GM21367 (cell line): ENCODE measurements around the gene KIAA0753.
"Not testable (repeated sequence)": the region's sequence is repeated elsewhere in the genome, so short reads cannot be mapped to it uniquely, and the experiment has no call there.

Experiments
- ATAC-seq: cut with Tn5 transposase; IDR thresholded peaks from one replicate; pipeline ENCODE4 v1.9.1; 2021; ENCODE audit not compliant: unreplicated experiment

Gene KIAA0753

DNA sequence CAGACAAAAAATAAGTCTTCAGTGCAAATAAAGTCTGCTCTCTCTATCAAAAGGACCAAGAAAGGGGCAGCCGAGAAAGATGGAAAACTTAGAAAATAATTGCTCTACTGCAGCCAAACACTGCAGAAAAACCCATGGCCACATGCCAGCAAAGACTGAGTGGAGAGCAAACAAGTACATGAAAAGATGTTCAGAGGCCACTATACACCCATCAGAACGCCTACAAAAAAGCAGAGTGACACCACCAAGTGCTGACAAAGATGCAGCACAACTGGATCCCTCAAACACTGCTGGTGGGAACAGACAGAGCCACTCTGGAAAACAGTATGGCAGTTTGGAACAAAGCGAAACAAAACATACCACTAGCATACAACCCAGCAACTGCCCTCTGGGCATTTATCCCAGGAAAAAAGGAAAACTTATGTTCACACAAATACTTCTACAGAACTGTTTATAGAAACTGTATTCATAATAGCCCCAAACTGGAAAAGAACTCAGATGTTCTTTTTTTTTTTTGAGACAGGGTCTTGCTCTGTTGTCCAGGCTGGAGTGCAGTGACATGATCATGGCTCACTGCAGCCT lies 36.7 kb downstream of the KIAA0753 start:
- no peak for ATAC-seq

DNA sequence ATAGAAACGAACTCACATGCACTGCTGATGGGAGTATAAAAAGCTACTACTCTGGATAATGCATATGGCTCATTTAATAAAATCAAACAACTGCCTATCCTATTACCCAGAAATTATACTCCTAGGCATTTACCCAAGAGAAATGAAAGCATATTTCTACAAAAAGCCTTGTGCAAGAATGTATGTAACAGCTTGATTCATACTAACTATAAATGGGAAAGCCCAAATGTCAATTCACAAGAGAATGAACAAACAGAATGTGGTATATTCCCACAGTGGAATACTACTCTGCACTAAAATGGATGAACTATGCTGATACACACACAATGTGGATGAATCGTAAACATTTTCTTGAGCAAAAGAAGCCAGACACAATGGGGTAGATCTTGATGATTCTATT lies 38.4 kb downstream of the KIAA0753 start:
- no peak for ATAC-seq

DNA sequence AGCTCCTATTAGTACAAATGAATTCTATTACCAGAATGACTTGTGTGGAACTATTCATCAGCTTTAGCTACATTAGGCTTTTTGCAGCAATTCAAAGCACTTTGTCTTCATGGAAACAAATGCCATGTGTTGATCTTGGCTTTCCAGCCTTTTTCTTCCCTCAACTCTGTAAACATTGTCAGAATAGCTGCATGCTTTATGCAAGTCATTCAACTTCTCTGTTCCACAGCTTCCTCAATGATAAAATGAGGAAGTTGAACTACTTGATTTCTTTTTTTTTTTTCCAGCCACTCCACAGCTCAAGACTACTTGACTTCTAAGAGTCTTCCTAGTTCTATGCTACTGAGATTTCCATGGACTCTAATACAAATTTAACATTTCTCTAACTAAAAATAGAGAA lies 41.1 kb downstream of the KIAA0753 start:
- no peak for ATAC-seq

DNA sequence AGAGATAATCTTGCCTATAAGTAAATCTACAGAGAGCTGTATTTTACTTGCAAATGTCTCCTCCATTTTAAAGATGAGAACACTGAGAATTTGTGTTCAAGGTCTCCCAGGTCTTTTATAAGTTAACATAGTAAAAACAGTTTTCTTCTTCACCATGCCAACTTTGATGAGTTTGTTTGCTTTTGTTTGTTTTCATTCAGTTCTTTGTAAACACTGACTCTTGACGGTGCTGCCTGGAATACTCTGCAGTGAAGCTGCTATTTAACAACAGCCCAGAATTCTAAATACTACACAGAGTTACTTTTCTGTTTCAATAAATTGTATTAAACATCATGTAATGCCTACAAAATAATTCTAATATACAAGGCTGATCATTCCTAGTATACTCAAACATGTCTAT lies 42.8 kb downstream of the KIAA0753 start:
- ATAC-seq: no peak

DNA sequence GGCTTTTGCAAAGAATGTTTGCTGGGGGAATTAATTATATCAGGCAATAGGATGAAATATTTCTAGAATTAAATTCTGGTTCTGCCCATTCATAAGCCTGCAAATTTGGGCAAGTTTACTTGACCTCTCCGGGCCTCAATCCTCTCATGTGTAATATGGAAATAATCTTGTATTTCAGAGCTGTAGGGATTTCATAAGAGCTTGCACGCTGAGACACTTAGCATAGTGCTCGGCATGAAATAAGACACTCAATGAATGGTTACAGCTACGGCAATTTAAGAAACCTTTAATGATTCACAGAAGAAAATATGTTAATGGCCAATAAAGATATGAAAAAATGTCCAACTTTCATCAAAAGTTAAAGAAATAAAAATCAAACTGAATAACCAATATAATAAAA lies 43.6 kb downstream of the KIAA0753 start:
- ATAC-seq: no peak

DNA sequence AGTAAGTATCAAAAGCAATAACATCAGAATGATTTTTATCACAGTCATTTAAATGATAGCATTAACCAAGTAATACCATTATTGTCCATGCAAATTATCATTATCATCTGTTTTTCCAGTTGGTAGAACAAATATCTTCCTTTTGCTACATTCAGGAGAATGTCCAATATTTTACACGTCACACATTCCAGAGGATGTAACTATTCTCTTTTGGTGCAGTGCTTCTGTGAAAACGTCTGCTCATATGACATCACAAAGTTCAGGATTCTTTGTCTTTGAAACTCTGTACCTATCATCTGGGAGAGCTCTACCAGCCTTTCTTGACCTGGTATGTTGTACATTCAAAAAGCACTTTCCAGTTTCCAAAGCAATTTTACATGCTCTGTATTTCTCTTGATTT lies 44.0 kb downstream of the KIAA0753 start:
- no peak for ATAC-seq

DNA sequence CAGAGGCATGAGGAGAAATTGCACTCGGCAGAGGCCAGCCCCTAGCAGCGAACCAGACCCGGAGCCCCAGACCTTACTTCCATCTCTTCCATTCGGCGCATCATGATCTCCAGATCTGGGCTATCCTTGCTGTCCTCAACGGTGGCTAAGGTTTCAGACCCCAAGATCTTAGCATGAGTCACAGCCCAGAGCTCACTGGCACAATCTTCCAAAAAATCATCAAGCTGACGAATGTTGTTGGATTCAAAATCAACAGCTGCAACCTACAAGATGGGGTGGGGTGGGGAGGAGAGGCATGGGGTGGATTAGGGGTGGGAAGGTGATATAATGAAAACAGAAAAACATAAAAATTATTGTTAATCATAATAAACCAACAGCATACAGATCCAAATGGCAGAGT lies 44.4 kb downstream of the KIAA0753 start:
- no peak for ATAC-seq

DNA sequence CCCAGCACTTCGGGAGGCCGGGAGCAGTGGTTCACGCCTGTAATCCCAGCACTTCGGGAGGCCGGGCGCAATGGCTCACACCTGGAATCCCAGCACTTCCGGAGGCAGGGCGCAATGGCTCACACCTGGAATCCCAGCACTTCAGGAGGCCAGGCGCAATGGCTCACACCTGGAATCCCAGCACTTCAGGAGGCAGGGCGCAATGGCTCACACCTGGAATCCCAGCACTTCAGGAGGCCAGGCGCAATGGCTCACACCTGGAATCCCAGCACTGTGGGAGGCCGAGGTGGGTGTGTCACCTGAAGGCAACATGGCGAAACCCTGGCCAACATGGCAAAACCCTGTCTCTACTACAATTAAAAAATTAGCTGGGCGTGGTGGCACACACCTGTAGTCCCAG lies 47.1 kb downstream of the KIAA0753 start:
- not testable (repeated sequence) for ATAC-seq

DNA sequence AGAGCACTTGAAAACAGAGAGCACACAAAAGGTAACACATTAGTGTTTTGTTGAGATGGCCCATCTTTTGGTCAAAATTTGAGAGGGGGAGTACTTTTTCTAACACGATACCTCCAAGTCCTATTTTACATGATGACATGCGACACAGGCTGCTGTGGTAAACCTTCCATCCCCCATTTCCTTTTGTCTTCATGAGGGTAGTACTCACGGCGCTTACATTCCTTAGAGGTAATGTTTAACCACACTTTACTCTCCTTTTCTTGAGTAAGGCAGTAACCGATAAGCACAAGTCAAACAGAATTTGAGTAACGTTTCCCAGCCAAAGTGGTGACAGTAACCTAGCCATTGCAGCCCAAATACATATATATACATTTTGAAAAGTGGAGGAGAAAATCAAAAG lies 48.3 kb downstream of the KIAA0753 start:
- no peak for ATAC-seq

DNA sequence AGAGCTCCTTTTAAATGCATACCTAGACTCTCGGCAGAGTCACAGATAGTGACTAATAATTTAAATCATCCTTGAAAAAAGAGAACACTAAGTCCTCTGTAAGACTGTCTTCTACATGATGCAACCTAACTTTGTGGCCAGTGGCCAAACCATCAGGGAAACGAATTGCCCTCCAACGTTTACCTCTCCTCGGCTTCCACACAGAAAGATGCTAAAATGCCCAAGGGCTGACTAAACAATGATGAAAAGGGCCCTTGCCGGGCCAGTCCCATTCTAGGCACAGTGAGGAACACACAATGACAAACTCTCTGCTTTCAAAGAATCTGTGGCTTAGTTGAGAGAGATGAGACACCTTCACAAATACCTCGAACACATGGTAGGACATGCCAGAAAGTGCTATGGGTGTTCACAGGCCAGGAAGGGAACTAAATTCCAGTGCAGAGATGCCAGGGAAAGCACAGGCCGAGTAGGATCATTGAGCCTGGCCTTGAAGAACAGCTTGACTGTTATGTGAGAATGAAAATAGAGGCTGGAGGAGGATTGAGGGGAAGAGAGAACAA lies 48.8 kb downstream of the KIAA0753 start:
- no peak for ATAC-seq

DNA sequence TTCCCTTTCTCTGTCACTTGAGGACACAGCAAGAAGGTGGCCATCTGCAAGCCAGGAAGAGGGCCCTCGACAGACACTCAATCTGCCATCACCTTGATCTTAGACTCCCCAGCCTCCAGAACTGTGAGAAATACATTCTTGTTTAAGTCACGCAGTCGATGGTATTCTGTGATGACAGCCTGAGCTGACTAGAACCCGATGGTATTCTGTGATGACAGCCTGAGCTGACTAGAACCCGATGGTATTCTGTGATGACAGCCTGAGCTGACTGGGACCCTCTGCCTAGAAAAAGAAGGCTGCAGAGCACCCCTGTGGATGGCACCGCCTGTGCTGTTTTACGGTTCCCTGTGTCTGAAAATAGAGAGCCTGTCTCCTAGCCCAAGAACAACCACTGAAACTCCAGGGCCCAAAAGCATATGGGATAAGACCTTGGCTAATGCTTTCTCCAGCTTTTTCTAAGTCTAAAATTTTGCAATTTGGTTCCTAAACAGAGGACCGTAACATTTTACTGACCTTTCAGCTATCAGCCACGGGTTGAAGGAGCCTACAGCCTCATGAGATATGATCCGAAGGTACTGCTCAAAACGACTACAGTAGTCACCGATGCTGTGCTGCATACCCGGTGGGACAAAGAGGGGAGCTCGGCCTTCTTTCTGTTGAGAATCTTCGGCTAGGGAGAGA lies 51.1 kb downstream of the KIAA0753 start:
- ATAC-seq: no peak

DNA sequence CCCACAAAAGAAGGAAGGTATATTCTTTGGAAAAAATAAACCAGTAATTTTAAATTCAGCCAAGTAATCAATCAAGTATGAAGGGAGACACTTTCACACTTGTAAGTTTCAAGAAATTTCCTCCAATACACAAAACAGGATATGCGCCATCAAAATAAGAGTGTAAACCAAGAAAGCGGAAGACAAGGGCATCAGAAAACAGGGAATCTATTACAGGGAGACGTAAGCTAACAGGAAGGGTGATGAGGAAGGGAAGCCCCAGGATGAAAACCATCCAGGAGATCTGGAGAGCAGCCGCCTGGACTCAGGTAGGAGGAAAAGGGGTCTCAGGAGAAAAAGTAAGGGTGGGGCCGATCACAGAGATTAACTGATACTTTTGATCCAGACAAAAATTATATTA lies 52.3 kb downstream of the KIAA0753 start:
- no peak for ATAC-seq

DNA sequence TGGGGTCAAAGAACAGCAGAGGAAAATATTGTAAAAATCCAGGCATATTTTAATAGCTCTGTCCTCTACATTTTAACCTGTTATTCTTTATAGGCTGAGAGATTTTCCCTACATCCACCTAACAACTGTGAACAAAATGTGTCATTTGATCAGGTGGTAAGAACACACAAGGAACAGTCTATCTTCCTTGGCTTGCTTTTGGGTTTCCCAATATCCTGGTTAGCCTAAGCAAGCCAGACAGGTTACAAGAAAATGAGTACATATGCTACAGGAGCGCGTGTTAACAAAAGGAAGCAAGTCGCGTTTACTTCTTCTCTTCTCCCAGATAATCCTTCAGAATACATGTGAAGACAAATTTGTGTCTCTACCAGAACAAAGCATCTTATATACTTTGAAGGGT lies 53.2 kb downstream of the KIAA0753 start:
- ATAC-seq: no peak

DNA sequence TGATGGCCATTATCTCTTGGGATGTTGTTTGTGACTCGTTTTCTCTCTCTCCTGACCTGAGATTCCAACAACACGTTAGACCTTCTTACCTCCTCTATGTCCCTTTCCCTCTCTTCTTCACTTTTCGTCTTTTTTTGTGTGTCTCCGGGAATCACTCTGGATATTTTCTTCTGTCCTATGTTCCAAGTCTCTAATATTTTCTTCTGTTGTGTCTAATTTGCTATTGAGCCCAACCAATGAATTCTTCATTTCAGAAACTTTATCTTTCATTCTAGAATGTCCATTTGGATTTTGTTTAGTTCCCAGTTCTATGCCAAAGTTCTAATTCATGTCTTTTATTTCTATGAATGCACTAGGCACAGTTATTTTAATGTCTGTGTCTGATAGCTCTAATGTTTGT lies 57.1 kb downstream of the KIAA0753 start:
- ATAC-seq: no peak

DNA sequence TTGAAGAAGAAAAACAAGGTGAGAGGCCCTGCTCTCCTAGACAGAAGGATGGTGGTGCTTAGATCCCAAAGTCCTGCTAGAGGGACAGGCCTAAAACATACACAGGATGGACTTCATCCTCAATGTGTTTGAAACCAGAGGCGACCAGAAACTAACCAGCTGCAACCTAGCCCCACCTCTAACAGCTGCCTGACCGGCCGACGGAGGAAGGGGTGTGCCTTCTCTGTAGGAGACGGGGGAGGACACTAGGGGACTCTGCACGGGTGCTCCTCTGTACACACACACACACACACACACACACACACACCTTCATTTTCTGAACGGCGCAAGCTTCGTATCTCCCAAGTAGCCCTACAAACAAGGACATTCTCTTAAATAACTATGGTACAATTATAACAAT lies 59.9 kb downstream of the KIAA0753 start:
- no peak for ATAC-seq

DNA sequence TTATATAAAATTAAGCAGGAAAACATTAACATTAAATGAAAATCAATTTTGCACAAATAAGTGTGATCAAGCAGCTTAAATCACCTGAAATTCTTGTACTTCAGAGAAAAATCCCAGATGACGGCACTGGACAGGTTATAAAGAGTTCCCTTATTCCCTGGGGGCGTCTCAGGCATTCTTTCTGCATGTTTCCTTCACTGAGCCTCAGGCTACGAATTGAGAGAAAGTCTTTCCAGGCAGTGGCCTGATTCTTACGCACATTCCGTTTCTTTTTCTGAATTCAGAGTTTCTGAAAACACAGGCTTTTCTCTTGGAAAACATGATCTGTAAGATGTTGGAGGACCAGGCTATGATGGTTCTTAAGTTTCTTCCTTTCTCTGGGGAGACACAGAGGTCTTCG lies 62.0 kb downstream of the KIAA0753 start:
- no peak for ATAC-seq

DNA sequence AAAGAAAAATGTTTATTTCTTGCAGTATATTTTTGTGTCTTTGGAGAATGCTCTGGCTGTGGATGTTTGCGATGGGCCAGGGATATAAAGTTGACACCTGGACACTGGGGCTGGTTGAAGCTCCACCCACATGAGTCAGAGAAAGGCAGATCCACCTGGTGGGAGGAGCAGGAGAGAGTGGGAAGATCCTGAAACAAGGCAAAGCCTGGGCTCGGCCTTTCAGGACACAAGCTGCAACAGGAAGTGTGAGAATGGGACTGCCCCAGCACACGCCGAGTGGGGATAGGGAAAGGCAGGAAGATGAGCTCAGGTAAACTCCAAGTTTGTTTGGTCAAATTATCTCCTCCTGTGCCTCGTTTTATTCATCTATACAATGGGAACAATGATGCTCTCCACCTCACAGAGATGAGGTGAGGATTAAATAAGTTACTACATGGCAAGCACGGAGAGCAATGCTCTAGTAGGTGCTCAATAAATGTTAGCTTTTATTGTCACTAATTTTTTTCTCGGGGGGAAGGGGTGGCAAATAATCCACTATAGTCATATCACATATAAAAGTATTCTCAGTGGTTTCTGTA lies 62.7 kb downstream of the KIAA0753 start:
- ATAC-seq: no peak

DNA sequence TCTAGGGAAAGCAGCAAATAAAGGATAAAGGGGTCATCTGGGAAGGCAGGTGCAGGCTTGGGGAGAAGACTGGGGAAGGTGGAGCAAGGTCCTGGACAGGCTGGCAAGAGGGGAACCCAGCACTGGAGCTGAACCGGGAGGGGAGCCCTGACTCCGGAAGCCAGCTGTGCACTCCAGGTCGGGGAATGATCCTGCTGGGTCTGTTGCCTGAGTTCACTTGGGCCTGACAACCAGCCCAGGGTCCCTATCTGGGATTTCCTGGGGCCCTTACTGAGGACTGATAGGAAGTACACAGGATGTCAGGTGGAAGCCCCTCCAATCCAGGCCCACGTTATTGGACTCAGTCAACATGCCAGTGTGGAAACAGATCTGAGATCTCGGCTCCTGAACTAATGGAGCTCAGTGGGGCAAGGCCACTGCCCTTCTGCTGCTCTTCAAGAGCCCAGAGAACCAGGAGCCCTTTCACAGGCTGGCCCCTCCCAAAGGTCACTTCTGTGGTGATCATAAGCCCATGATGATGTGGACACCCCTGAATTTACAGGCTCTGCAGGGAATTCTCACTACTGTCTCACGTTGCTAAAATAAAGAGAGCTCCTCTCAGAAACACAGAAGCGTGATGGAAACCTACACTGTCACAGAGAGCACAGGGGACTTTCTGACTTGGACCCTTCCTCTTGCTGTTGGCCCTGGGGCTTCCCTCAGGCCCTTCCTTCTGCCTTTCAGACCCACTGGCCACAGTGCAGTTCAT lies 64.3 kb downstream of the KIAA0753 start:
- ATAC-seq: no peak

DNA sequence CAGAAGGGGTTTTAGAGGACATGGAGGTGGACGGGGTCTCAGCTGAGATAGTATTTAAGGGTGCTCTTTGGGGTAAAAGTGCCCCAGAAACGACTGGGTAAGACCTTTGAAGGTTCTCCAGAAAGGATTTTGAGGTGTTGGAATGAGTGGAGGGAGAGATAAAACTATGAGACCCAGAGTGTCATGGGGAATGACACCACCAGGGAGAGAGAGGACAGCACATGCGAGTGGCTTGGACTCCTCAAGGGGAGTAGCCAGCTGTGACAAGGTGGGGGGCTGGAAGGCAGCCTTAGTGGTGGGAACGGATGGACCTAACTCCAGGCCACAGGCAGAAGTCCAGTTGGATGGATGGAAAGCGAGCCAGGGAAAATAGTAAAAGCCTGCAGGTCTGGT lies 64.9 kb downstream of the KIAA0753 start:
- no peak for ATAC-seq

DNA sequence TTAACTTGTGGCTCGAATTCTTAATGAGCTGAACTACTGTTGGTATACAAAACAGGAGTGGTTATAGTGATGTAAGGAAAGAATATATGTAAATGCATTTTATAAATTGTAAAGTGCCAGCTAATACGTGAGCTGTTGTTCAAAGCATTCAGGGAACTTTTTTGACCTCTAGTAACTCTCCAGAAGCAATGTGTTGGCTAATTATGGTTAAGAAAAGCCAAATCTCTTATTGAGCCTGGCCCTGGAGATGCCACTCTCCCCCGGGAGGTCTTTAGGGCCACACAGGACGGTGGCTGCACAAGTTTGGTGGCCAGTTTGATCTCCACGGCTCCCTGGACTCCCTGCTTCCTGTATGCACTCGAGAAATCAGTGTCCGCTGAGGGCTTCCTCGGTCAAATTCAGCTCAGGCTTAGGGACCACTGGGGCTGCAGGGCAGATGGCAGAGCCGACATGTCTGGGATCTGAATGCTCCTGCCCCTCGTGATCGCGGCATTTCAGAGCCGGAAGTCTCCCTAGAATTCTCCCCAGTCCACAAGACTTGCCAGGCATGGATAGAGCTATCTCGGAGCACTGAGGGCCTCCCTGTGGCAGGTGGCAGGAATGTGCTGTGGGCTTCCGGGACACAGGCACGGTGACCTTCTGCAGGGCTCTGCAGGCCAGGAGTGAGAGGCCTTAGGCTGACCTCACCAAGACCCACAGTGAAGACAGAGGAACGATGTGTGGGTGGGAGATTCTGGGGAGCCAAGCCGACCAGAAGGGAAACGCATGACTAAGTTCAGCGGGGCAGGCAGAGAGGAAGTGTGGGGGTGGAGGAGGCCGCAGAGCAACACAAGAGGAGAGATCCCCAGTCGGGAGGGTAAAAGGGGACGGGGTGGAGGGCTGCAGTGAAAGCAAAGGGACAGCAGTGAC lies 65.6 kb downstream of the KIAA0753 start:
- no peak for ATAC-seq
